Measurements from ENCODE around the gene IGF2BP1. TPM values are rescaled to one million over a fixed set of nuclear protein-coding genes. Genes with fewer than 3 reads are reported as not detected.
A peak's percentile ranks its signal among the peaks of the same experiment; 100 is the strongest.

The IGF2BP1 gene
- not detected for total RNA-seq

GRCh38 chr17:48997103-48997826 lies at the start of gene IGF2BP1:
Gene IGF2BP1 (plus strand): TSS chr17:48997385. CDS start chr17:48997746, 361 bp downstream.
- WGBS, result 1% methylated on average over 38 of the region's 62 CpGs
- peak in 1 of 2 donors; percentile 64 for DNase-seq (ENCODE audit: low spot score in 2 of 2)
- peaks cover 32% of the 10 kb centered on the region for H3K4me1 ChIP-seq
- H3K27ac ChIP-seq, result no peak within 1 kb of the TSS
- TF ChIP-seq POLR2A (IDR thresholded peaks at IDR 0.05), result no peak
- no peak for TF ChIP-seq POLR2AphosphoS5 (IDR thresholded peaks at IDR 0.05)
- TF ChIP-seq CTCF (IDR thresholded peaks at IDR 0.05), result no peak
- TF ChIP-seq EP300 (IDR thresholded peaks at IDR 0.05), result no peak
- peaks cover 100% of the 10 kb centered on the region for H3K27me3 ChIP-seq
- no peaks in the 10 kb centered on the region for H3K9me3 ChIP-seq
- H3K4me3 ChIP-seq, result peak within 1 kb of the TSS; percentile 40
- H3K36me3 ChIP-seq, result no peaks in the 10 kb centered on the region

- H3K9me3 ChIP-seq, result no peaks in the 10 kb centered on the region
- no peak overlapping the region for H3K4me3 ChIP-seq
- DNase-seq (ENCODE audit: low spot score in 2 of 2), result no peak
- H3K36me3 ChIP-seq, result no peaks in the 10 kb centered on the region
- no peaks in the 10 kb centered on the region for H3K4me1 ChIP-seq
- peaks cover 51% of the 10 kb centered on the region for H3K27me3 ChIP-seq
- no peak for TF ChIP-seq CTCF (IDR thresholded peaks at IDR 0.05)
- TF ChIP-seq POLR2AphosphoS5 (IDR thresholded peaks at IDR 0.05), result no peak
- no peak for TF ChIP-seq POLR2A (IDR thresholded peaks at IDR 0.05)
- no peak for TF ChIP-seq EP300 (IDR thresholded peaks at IDR 0.05)
- no peak overlapping the region for H3K27ac ChIP-seq
- WGBS, result 71% methylated on average over 5 of the region's 5 CpGs
Observed at GRCh38 chr17:48951572-48951971, 45.6 kb upstream of the IGF2BP1 start.

- no peak overlapping the region for H3K27ac ChIP-seq
- H3K36me3 ChIP-seq, result no peaks in the 10 kb centered on the region
- H3K27me3 ChIP-seq, result peaks cover 60% of the 10 kb centered on the region
- H3K9me3 ChIP-seq, result no peaks in the 10 kb centered on the region
- TF ChIP-seq POLR2A (IDR thresholded peaks at IDR 0.05) (no peak), EP300 (IDR thresholded peaks at IDR 0.05) (no peak), POLR2AphosphoS5 (IDR thresholded peaks at IDR 0.05) (no peak), CTCF (IDR thresholded peaks at IDR 0.05) (no peak)
- no peak overlapping the region for H3K4me3 ChIP-seq
- no peaks in the 10 kb centered on the region for H3K4me1 ChIP-seq
- DNase-seq (ENCODE audit: low spot score in 2 of 2), result no peak
- 35% methylated on average over 5 of the region's 5 CpGs for WGBS
Observed at GRCh38 chr17:48952904-48953303, 44.3 kb upstream of the IGF2BP1 start.

- WGBS, result 50% methylated on average over 7 of the region's 7 CpGs
- H3K27me3 ChIP-seq, result peaks cover 72% of the 10 kb centered on the region
- no peaks in the 10 kb centered on the region for H3K9me3 ChIP-seq
- H3K27ac ChIP-seq, result no peak overlapping the region
- H3K36me3 ChIP-seq, result no peaks in the 10 kb centered on the region
- H3K4me3 ChIP-seq, result no peak overlapping the region
- TF ChIP-seq POLR2AphosphoS5 (IDR thresholded peaks at IDR 0.05) (no peak), CTCF (IDR thresholded peaks at IDR 0.05) (no peak), EP300 (IDR thresholded peaks at IDR 0.05) (no peak), POLR2A (IDR thresholded peaks at IDR 0.05) (no peak)
- H3K4me1 ChIP-seq, result no peaks in the 10 kb centered on the region
- no peak for DNase-seq (ENCODE audit: low spot score in 2 of 2)
Observed at GRCh38 chr17:48954300-48954755, 42.9 kb upstream of the IGF2BP1 start.

- Histone ChIP-seq H3K27ac (no peak overlapping the region), H3K9me3 (no peaks in the 10 kb centered on the region), H3K36me3 (no peaks in the 10 kb centered on the region), H3K4me3 (no peak overlapping the region), H3K4me1 (no peaks in the 10 kb centered on the region), H3K27me3 (peaks cover 78% of the 10 kb centered on the region)
- no peak for DNase-seq (ENCODE audit: low spot score in 2 of 2)
- 45% methylated on average over 5 of the region's 11 CpGs for WGBS
- no peak for TF ChIP-seq CTCF (IDR thresholded peaks at IDR 0.05)
- TF ChIP-seq POLR2AphosphoS5 (IDR thresholded peaks at IDR 0.05), result no peak
- no peak for TF ChIP-seq POLR2A (IDR thresholded peaks at IDR 0.05)
- TF ChIP-seq EP300 (IDR thresholded peaks at IDR 0.05), result no peak
Observed at GRCh38 chr17:48960834-48961515, 36.2 kb upstream of the IGF2BP1 start.

Data from suprapubic skin (tissue), 4 donors.